Measurements from ENCODE around the gene ANXA3. TPM values are rescaled to one million over a fixed set of nuclear protein-coding genes. Genes with fewer than 3 reads are reported as not detected.

Gene ANXA3
- total and polyA plus RNA-seq, 2 donors (not counting 3 experiments of a cell fraction or from before 2014, with no cell fraction given) = 52.9 to 78.4 TPM

- no peak for FAIRE-seq
- no peak overlapping the region for H2AFZ ChIP-seq (ENCODE audit: low read depth, low read length)
- no TSS peak for BruUV-seq (replicated peaks)
- DNase-seq (ENCODE audit: low read depth, low spot score) = peak; percentile 59
- H3K9ac ChIP-seq (replicated peaks; ENCODE audit: extremely low read depth, insufficient read depth, low read length) = no peak overlapping the region
- H3K9me3 ChIP-seq (replicated peaks; ENCODE audit: control insufficient read depth, insufficient read depth, low read length) = no peaks in the 10 kb centered on the region
- H3K4me3 ChIP-seq (replicated peaks in 1 of 3; ENCODE audit: insufficient read depth in 1 of 3, low read depth in 1 of 3, low read length in 3 of 3) = no peak overlapping the region
- dilution Hi-C loops (cut with MboI; ENCODE audit: extremely low pct_ligation_motif_present, low sequenced_read_pairs) (no loop called here), intact Hi-C loops (cut with micrococcal nuclease) (no loop called here)
- ChIA-PET POLR2A (interaction anchor here (0.5 kb wide), 1 partner anchor 218 kb away, joined by 4 read pairs; the partner anchor contains the start of gene BMP2K), CTCF (interaction anchor here (1.0 to 1.6 kb wide), 3 partner anchors 8 to 306 kb away, joined by 3 to 7 read pairs (median 3); no protein-coding TSS in a partner anchor)
- H3K27ac ChIP-seq (ENCODE audit: insufficient read depth, low read depth, low read length) = peak overlapping the region; percentile 39
- TF ChIP-seq FOS (IDR thresholded peaks at IDR 0.05; ENCODE audit: borderline replicate concordance, insufficient read depth, low read length) (no peak), POLR2A (IDR thresholded peaks at IDR 0.05; ENCODE audit: low read depth, low read length) (no peak)
- peaks cover 57% of the 10 kb centered on the region for H3K4me1 ChIP-seq (ENCODE audit: control insufficient read depth, extremely low read depth, insufficient read depth, low read length)
- no peaks in the 10 kb centered on the region for H3K36me3 ChIP-seq (ENCODE audit: control insufficient read depth in 2 of 2, extremely low read depth in 1 of 2, insufficient read depth in 2 of 2, low read length in 2 of 2)
- H3K27me3 ChIP-seq (ENCODE audit: control insufficient read depth in 2 of 2, insufficient read depth in 2 of 2, low read length in 2 of 2) = no peaks in the 10 kb centered on the region
- H3K9me1 ChIP-seq (replicated peaks; ENCODE audit: control insufficient read depth, extremely low read depth, insufficient read depth, low read length) = no peaks in the 10 kb centered on the region
- no peaks in the 10 kb centered on the region for H4K20me1 ChIP-seq (replicated peaks; ENCODE audit: control insufficient read depth, extremely low read depth, insufficient read depth, low read length)
- H3K79me2 ChIP-seq (ENCODE audit: control insufficient read depth, insufficient read depth, low read length) = no peaks in the 10 kb centered on the region
- peak overlapping the region; percentile 24 for H3K4me2 ChIP-seq (ENCODE audit: insufficient read depth, low read length)
Observed at GRCh38 chr4:78558410-78558809, 6.8 kb downstream of the ANXA3 start.

GRCh38 chr4:78560296-78560963 is 8.9 kb downstream of the ANXA3 start:
- DNase-seq (ENCODE audit: low read depth, low spot score) = peak; percentile 88
- H3K9ac ChIP-seq (replicated peaks; ENCODE audit: extremely low read depth, insufficient read depth, low read length) = no peak overlapping the region
- H3K4me3 ChIP-seq (replicated peaks in 1 of 3; ENCODE audit: insufficient read depth in 1 of 3, low read depth in 1 of 3, low read length in 3 of 3) = no peak overlapping the region
- H2AFZ ChIP-seq (ENCODE audit: low read depth, low read length) = no peak overlapping the region
- H4K20me1 ChIP-seq (replicated peaks; ENCODE audit: control insufficient read depth, extremely low read depth, insufficient read depth, low read length) = no peaks in the 10 kb centered on the region
- H3K4me2 ChIP-seq (ENCODE audit: insufficient read depth, low read length) = peak overlapping the region; percentile 52
- intact Hi-C loops (cut with micrococcal nuclease) (loop anchor here (1.0 kb wide), 2 partner anchors 8 to 9 kb away; no protein-coding TSS in a partner anchor), dilution Hi-C loops (cut with MboI; ENCODE audit: extremely low pct_ligation_motif_present, low sequenced_read_pairs) (no loop called here)
- H3K9me3 ChIP-seq (replicated peaks; ENCODE audit: control insufficient read depth, insufficient read depth, low read length) = no peaks in the 10 kb centered on the region
- no peaks in the 10 kb centered on the region for H3K27me3 ChIP-seq (ENCODE audit: control insufficient read depth in 2 of 2, insufficient read depth in 2 of 2, low read length in 2 of 2)
- no peaks in the 10 kb centered on the region for H3K9me1 ChIP-seq (replicated peaks; ENCODE audit: control insufficient read depth, extremely low read depth, insufficient read depth, low read length)
- POLR2A ChIA-PET = interaction anchor here (0.8 to 1.4 kb wide), 2 partner anchors 9 kb away, joined by 3 to 7 read pairs; partner anchors contain the start of gene ANXA3
- peak; percentile 88 for FAIRE-seq
- CTCF ChIA-PET = interaction anchor here (0.8 to 1.4 kb wide), 5 partner anchors 8 to 304 kb away, joined by 3 to 9 read pairs (median 4); partner anchors contain the start of gene ANXA3
- H3K4me1 ChIP-seq (ENCODE audit: control insufficient read depth, extremely low read depth, insufficient read depth, low read length) = peaks cover 61% of the 10 kb centered on the region
- H3K36me3 ChIP-seq (ENCODE audit: control insufficient read depth in 2 of 2, extremely low read depth in 1 of 2, insufficient read depth in 2 of 2, low read length in 2 of 2) = no peaks in the 10 kb centered on the region
- TSS peak; percentile 91 for BruUV-seq (replicated peaks)
- H3K27ac ChIP-seq (ENCODE audit: insufficient read depth, low read depth, low read length) = peak overlapping the region; percentile 65
- TF ChIP-seq FOS (IDR thresholded peaks at IDR 0.05; ENCODE audit: borderline replicate concordance, insufficient read depth, low read length) (peak; percentile 96), GATA2 (IDR thresholded peaks at IDR 0.05; ENCODE audit: insufficient read depth, insufficient read length, low read depth, low read length) (peak; percentile 88), JUN (IDR thresholded peaks at IDR 0.05; ENCODE audit: borderline replicate concordance, insufficient read depth, insufficient read length, low read depth) (peak; percentile 98), EZH2 (IDR thresholded peaks at IDR 0.05; ENCODE audit: borderline replicate concordance, low read depth, low read length, severe bottlenecking) (no peak), POLR2A (IDR thresholded peaks at IDR 0.05; ENCODE audit: low read depth, low read length) (peak; percentile 9), CTCF (IDR thresholded peaks at IDR 0.05; ENCODE audit: extremely low read depth in 1 of 2, insufficient read depth in 1 of 2, low read depth in 1 of 2, low read length in 2 of 2) (no peak), POLR2AphosphoS5 (IDR thresholded peaks at IDR 0.05; ENCODE audit: insufficient read depth, low read depth, low read length) (peak; percentile 77)
- no peaks in the 10 kb centered on the region for H3K79me2 ChIP-seq (ENCODE audit: control insufficient read depth, insufficient read depth, low read length)
